IPS-18c (cell line): Measurements from ENCODE around the gene TCF4.

ENCODE experiments used
- H3K4me3 ChIP-seq: 2 replicates; pipeline ENCODE4 v1.7.0; 2013; ENCODE audit warnings: low read depth, mild to moderate bottlenecking, low read length, moderate library complexity; ENCODE audit not compliant: insufficient read depth
- H3K9me3 ChIP-seq: one replicate; pipeline ENCODE4 v1.6.1; 2013; ENCODE audit warnings: mild to moderate bottlenecking, low read length, moderate library complexity; ENCODE audit not compliant: control insufficient read depth, insufficient read depth

Gene TCF4

GRCh38 chr18:55232506-55232905 is 355.5 kb downstream of the TCF4 start:
- Histone ChIP-seq H3K9me3 (no peaks in the 10 kb centered on the region), H3K4me3 (no peak overlapping the region)

GRCh38 chr18:55229682-55230081 is 358.3 kb downstream of the TCF4 start:
- Histone ChIP-seq H3K4me3 (no peak overlapping the region), H3K9me3 (no peaks in the 10 kb centered on the region)

- no peaks in the 10 kb centered on the region for H3K9me3 ChIP-seq
- no peak overlapping the region for H3K4me3 ChIP-seq
Measured at GRCh38 chr18:55228707-55229106, 359.3 kb downstream of the TCF4 start.

- no peak overlapping the region for H3K4me3 ChIP-seq
- H3K9me3 ChIP-seq = no peaks in the 10 kb centered on the region
Measured at GRCh38 chr18:55228191-55228590, 359.8 kb downstream of the TCF4 start.

- H3K9me3 ChIP-seq = no peaks in the 10 kb centered on the region
- no peak overlapping the region for H3K4me3 ChIP-seq
Measured at GRCh38 chr18:55227771-55228170, 360.2 kb downstream of the TCF4 start.

GRCh38 chr18:55226044-55226443 is 361.9 kb downstream of the TCF4 start:
- Histone ChIP-seq H3K9me3 (no peaks in the 10 kb centered on the region), H3K4me3 (no peak overlapping the region)

- Histone ChIP-seq H3K4me3 (no peak overlapping the region), H3K9me3 (no peaks in the 10 kb centered on the region)
Measured at GRCh38 chr18:55224086-55224625, 363.8 kb downstream of the TCF4 start.

GRCh38 chr18:55221622-55222021 is 366.4 kb downstream of the TCF4 start:
- Histone ChIP-seq H3K4me3 (no peak overlapping the region), H3K9me3 (no peaks in the 10 kb centered on the region)

GRCh38 chr18:55220523-55220922 is 367.5 kb downstream of the TCF4 start:
- H3K4me3 ChIP-seq = no peak overlapping the region
- no peaks in the 10 kb centered on the region for H3K9me3 ChIP-seq

GRCh38 chr18:55219823-55220222 is 368.2 kb downstream of the TCF4 start:
- no peaks in the 10 kb centered on the region for H3K9me3 ChIP-seq
- H3K4me3 ChIP-seq = no peak overlapping the region

GRCh38 chr18:55219059-55219458 is 368.9 kb downstream of the TCF4 start:
- no peaks in the 10 kb centered on the region for H3K9me3 ChIP-seq
- H3K4me3 ChIP-seq = no peak overlapping the region

GRCh38 chr18:55214969-55215368 is 373.0 kb downstream of the TCF4 start:
- no peaks in the 10 kb centered on the region for H3K9me3 ChIP-seq

GRCh38 chr18:55214534-55214933 is 373.5 kb downstream of the TCF4 start:
- Histone ChIP-seq H3K4me3 (no peak overlapping the region), H3K9me3 (no peaks in the 10 kb centered on the region)

More at GRCh38 chr18:55214969-55215368, 373.0 kb downstream of the TCF4 start:
- no peak overlapping the region for H3K4me3 ChIP-seq

GRCh38 chr18:55213586-55213985 is 374.4 kb downstream of the TCF4 start:
- Histone ChIP-seq H3K4me3 (no peak overlapping the region), H3K9me3 (no peaks in the 10 kb centered on the region)

GRCh38 chr18:55206927-55207326 is 381.1 kb downstream of the TCF4 start:
- Histone ChIP-seq H3K4me3 (no peak overlapping the region), H3K9me3 (peaks cover 3% of the 10 kb centered on the region)

- no peak overlapping the region for H3K4me3 ChIP-seq
- peaks cover 5% of the 10 kb centered on the region for H3K9me3 ChIP-seq
Measured at GRCh38 chr18:55202232-55202917, 385.6 kb downstream of the TCF4 start.

- peaks cover 2% of the 10 kb centered on the region for H3K9me3 ChIP-seq
- no peak overlapping the region for H3K4me3 ChIP-seq
Measured at GRCh38 chr18:55199291-55199963, 388.6 kb downstream of the TCF4 start.

GRCh38 chr18:55195863-55196262 is 392.1 kb downstream of the TCF4 start:
- no peak overlapping the region for H3K4me3 ChIP-seq
- peaks cover 2% of the 10 kb centered on the region for H3K9me3 ChIP-seq
